ENCODE data around the gene NRXN3.

The NRXN3 gene

DNA sequence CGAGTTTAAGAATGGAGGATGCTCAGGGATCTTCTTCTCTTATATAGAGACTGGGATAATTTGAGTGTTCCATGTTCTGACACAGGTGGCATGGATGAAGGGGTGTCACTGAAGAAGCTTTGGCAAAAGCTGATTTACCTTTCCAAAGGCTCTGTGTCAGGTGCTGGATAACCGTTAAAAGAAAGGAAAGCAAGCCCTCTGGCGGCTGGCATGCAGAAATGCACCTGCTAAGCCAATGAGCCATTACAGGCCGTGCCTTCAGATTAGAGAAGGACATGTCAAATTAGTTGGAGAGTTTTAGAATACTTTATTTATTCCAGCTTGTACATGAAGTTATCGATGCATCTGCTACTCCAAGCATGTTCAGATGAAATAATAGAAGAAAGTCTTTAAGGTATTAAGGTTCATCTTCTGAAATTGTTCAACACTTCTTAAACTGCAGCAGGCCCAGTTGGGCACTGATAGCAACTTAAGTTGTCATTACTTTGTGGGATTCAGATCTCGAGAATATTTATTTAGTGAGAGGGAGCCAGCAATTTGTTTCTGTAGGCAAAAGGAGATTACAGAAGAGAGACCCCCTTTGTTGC is 678.2 kb downstream of the NRXN3 start:
- peak; percentile 50 for DNase-seq (ENCODE audit: extremely low spot score)
- no peak for TF ChIP-seq NFRKB (IDR thresholded peaks at IDR 0.05)
- no peak for TF ChIP-seq FOXK2 (IDR thresholded peaks at IDR 0.05)
- no peak for TF ChIP-seq ELF4 (IDR thresholded peaks at IDR 0.05)
- no peak for TF ChIP-seq FOXM1 (IDR thresholded peaks at IDR 0.05; ENCODE audit: borderline replicate concordance)
- TF ChIP-seq TARDBP (IDR thresholded peaks at IDR 0.05): no peak
- no peak for TF ChIP-seq SUZ12 (IDR thresholded peaks at IDR 0.05)
- TF ChIP-seq SP1 (IDR thresholded peaks at IDR 0.05): no peak
- TF ChIP-seq CTBP1 (IDR thresholded peaks at IDR 0.05; ENCODE audit: borderline replicate concordance): no peak
- no peak for TF ChIP-seq BHLHE40 (IDR thresholded peaks at IDR 0.05; ENCODE audit: borderline replicate concordance)
- no peak for TF ChIP-seq ZNF384 (IDR thresholded peaks at IDR 0.05)
- TF ChIP-seq HDGF (IDR thresholded peaks at IDR 0.05; ENCODE audit: borderline replicate concordance): no peak
- TF ChIP-seq L3MBTL2 (conservative IDR thresholded peaks at IDR 0.05): no peak
- no peak for TF ChIP-seq ARNT (IDR thresholded peaks at IDR 0.05)
- no peak for TF ChIP-seq FOXA1 (IDR thresholded peaks at IDR 0.05)
- ChIA-PET CTCF (interaction anchor here (0.6 to 1.6 kb wide), 6 partner anchors 10 to 133 kb away, joined by 3 to 5 read pairs (median 4); no protein-coding TSS in a partner anchor), POLR2A (no interaction called here)

DNA sequence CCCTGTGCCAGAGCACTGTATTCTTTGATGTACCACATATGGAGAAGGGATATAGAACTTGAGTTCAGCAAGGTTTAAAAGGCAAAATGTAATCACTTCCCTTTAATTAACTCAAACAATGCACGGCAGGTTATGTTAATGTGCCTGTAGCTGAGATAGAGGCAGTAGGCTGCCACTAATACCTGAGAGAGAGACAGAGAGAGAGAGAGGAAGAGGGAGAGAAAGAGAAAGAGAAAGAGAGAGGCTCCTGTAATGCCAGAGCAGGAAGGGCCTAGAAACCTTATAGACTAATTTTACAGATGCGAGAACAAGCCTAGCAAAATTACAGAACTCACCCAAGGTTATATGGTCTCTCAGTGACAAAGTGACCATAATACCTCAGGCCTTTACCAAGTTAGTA is 679.8 kb downstream of the NRXN3 start:
- ChIA-PET POLR2A (no interaction called here), CTCF (interaction anchor here (0.6 kb wide), 1 partner anchor 897 kb away, joined by 3 read pairs; no protein-coding TSS in a partner anchor)
- no peak for TF ChIP-seq L3MBTL2 (conservative IDR thresholded peaks at IDR 0.05)
- TF ChIP-seq FOXK2 (IDR thresholded peaks at IDR 0.05): no peak
- no peak for TF ChIP-seq FOXM1 (IDR thresholded peaks at IDR 0.05; ENCODE audit: borderline replicate concordance)
- TF ChIP-seq NFRKB (IDR thresholded peaks at IDR 0.05): no peak
- no peak for TF ChIP-seq TARDBP (IDR thresholded peaks at IDR 0.05)
- TF ChIP-seq, protein P1, sequence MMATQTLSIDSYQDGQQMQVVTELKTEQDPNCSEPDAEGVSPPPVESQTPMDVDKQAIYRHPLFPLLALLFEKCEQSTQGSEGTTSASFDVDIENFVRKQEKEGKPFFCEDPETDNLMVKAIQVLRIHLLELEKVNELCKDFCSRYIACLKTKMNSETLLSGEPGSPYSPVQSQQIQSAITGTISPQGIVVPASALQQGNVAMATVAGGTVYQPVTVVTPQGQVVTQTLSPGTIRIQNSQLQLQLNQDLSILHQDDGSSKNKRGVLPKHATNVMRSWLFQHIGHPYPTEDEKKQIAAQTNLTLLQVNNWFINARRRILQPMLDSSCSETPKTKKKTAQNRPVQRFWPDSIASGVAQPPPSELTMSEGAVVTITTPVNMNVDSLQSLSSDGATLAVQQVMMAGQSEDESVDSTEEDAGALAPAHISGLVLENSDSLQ (IDR thresholded peaks at IDR 0.05): no peak
- no peak for TF ChIP-seq FOXA1 (IDR thresholded peaks at IDR 0.05)
- no peak for TF ChIP-seq ZNF384 (IDR thresholded peaks at IDR 0.05)
- no peak for TF ChIP-seq LEF1 (IDR thresholded peaks at IDR 0.05; ENCODE audit: borderline replicate concordance)
- TF ChIP-seq SP1 (IDR thresholded peaks at IDR 0.05): no peak
- no peak for TF ChIP-seq CTBP1 (IDR thresholded peaks at IDR 0.05; ENCODE audit: borderline replicate concordance)
- TF ChIP-seq SUZ12 (IDR thresholded peaks at IDR 0.05): no peak
- no peak for TF ChIP-seq ELF4 (IDR thresholded peaks at IDR 0.05)
- no peak for DNase-seq (ENCODE audit: extremely low spot score)

DNA sequence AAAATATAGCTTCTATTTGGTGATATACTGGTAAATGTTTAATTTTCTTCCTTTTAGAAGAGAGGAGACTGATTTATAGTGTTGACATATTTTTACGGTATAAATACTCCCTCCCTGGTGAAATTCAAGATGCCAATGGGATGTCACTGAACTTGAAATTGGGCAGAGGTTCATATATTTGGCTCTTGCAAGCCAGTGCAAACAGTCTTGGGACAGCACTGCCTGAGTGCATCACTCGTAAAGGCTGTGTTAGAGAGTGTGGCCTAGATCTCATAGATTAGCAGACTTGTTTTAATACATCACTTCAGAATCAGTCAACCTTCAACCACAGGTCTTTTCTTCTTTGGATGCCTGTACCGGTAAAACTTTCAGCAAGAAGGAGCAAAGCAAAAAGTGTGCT is 681.0 kb downstream of the NRXN3 start:
- no peak for DNase-seq (ENCODE audit: extremely low spot score)
- ChIA-PET POLR2A (no interaction called here), CTCF (no interaction called here)
- no peak for TF ChIP-seq ZNF384 (IDR thresholded peaks at IDR 0.05)
- TF ChIP-seq HDGF (IDR thresholded peaks at IDR 0.05; ENCODE audit: borderline replicate concordance): no peak
- no peak for TF ChIP-seq CTBP1 (IDR thresholded peaks at IDR 0.05; ENCODE audit: borderline replicate concordance)
- TF ChIP-seq FOXM1 (IDR thresholded peaks at IDR 0.05; ENCODE audit: borderline replicate concordance): no peak
- TF ChIP-seq NFRKB (IDR thresholded peaks at IDR 0.05): no peak
- TF ChIP-seq FOXA1 (IDR thresholded peaks at IDR 0.05): no peak
- no peak for TF ChIP-seq SUZ12 (IDR thresholded peaks at IDR 0.05)

DNA sequence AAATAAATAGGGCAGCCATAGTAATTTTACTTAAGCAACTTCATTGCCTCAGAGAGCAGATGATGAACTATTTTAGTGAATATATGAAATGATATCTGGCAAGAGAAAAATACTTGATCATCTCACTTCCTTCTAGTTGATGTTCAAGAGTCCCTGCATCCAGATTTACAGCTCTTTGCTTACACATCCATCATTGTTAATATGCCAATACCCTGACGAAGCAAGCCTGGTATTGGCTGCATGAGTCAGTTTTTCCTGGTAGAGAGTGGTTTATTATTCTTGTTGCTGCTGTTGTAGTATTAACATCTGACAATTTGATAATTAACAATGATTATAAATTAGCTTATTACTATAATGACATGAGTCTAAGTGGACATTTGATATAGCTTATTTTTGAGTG is 681.9 kb downstream of the NRXN3 start:
- CTCF ChIA-PET: no interaction called here
- TF ChIP-seq FOXK2 (IDR thresholded peaks at IDR 0.05) (no peak), ZNF384 (IDR thresholded peaks at IDR 0.05) (no peak), BHLHE40 (IDR thresholded peaks at IDR 0.05; ENCODE audit: borderline replicate concordance) (no peak), NFRKB (IDR thresholded peaks at IDR 0.05) (no peak), HDGF (IDR thresholded peaks at IDR 0.05; ENCODE audit: borderline replicate concordance) (no peak), SP1 (IDR thresholded peaks at IDR 0.05) (no peak), CTBP1 (IDR thresholded peaks at IDR 0.05; ENCODE audit: borderline replicate concordance) (no peak), TARDBP (IDR thresholded peaks at IDR 0.05) (no peak), FOXM1 (IDR thresholded peaks at IDR 0.05; ENCODE audit: borderline replicate concordance) (no peak), L3MBTL2 (conservative IDR thresholded peaks at IDR 0.05) (no peak)
- TF ChIP-seq, protein P1 (IDR thresholded peaks at IDR 0.05): no peak
- POLR2A ChIA-PET: no interaction called here
- DNase-seq (ENCODE audit: extremely low spot score): no peak

DNA sequence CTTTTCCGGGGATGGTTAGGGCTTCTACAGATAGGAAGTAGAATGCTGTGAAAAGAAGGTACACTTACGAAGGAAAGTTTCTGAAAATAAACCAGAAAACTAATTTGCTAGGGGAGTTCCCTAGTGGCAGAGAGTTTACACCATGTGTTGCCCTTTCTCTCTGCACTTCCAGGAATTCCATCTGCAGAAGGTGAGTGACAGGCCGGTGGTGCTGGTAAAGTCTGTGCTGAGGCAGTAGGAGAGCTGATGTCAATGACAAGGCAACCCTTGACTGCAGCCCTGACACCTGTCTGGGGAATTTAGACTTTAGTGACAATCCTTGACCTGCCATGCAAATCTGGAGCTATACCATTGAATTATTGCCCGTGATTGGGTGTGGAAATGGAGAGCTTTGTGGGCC is 687.8 kb downstream of the NRXN3 start:
- ChIA-PET CTCF (interaction anchor here (1.7 kb wide), 1 partner anchor 9 kb away, joined by 5 read pairs; no protein-coding TSS in a partner anchor), POLR2A (no interaction called here)
- no peak for TF ChIP-seq FOXA1 (IDR thresholded peaks at IDR 0.05)
- TF ChIP-seq ARNT (IDR thresholded peaks at IDR 0.05): no peak
- no peak for TF ChIP-seq L3MBTL2 (conservative IDR thresholded peaks at IDR 0.05)
- no peak for TF ChIP-seq NFRKB (IDR thresholded peaks at IDR 0.05)
- TF ChIP-seq FOXK2 (IDR thresholded peaks at IDR 0.05): no peak
- TF ChIP-seq, protein P1 (IDR thresholded peaks at IDR 0.05): no peak
- no peak for DNase-seq (ENCODE audit: extremely low spot score)

DNA sequence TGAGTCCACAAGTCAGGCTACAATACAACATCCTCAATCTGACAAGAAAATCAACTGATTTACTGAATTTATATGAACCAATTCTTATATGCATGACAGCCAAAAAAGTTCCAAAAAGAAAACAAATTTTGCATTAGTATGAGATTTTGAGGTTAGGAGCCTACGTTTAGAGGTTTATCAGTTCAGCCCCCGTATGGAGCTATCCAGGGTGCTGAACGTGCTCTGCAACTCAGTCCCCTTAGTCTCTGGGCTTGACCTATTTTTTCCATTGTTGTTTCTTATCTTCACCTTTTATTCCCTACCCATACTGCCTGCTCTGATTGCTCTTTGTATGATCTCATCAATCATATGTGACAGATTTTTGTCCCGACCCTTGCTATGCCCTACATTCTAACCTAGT is 693.0 kb downstream of the NRXN3 start:
- DNase-seq (ENCODE audit: extremely low spot score): peak; percentile 35
- POLR2A ChIA-PET: no interaction called here
- CTCF ChIA-PET: no interaction called here
- TF ChIP-seq SP1 (IDR thresholded peaks at IDR 0.05) (no peak), BHLHE40 (IDR thresholded peaks at IDR 0.05; ENCODE audit: borderline replicate concordance) (no peak), ELF4 (IDR thresholded peaks at IDR 0.05) (no peak), CTBP1 (IDR thresholded peaks at IDR 0.05; ENCODE audit: borderline replicate concordance) (no peak)
- TF ChIP-seq, protein P1 (IDR thresholded peaks at IDR 0.05): no peak

All from HEK293T (cell line).